Measurements from ENCODE around the gene ZNF567.
"Not testable (repeated sequence)": the region's sequence is repeated elsewhere in the genome, so short reads cannot be mapped to it uniquely, and the experiment has no call there.

ZNF567 gene

GRCh38 chr19:36749613-36750012 lies 62.2 kb downstream of the ZNF567 start:
- in situ Hi-C loops (cut with MboI; ENCODE audit: low sequenced_read_pairs), result not testable (repeated sequence)

- in situ Hi-C loops (cut with MboI; ENCODE audit: low sequenced_read_pairs), result no loop called here
These were observed 62.8 kb downstream of the ZNF567 start for GRCh38 chr19:36750066-36750691.
